Stimulated activated naive CD8-positive, alpha-beta T cell treated with anti-CD3 and anti-CD28 coated beads, Interleukin-15, Interleukin-2, amounts not matched to agents 100 U/mL and 50 U/mL, for 24 hours (primary cell): ENCODE data around the gene PRRC2C.
"Not testable (repeated sequence)": the region's sequence is repeated elsewhere in the genome, so short reads cannot be mapped to it uniquely, and the experiment has no call there.

Experiments
- ATAC-seq: fragments of 150-1000 bp; cut with Tn5 transposase; one replicate; pipeline ENCODE4 v1.10.0; 2021
- DNase-seq: peaks from one replicate; pipeline ENCODE4 v3.0.0; 2021

Gene PRRC2C

DNA sequence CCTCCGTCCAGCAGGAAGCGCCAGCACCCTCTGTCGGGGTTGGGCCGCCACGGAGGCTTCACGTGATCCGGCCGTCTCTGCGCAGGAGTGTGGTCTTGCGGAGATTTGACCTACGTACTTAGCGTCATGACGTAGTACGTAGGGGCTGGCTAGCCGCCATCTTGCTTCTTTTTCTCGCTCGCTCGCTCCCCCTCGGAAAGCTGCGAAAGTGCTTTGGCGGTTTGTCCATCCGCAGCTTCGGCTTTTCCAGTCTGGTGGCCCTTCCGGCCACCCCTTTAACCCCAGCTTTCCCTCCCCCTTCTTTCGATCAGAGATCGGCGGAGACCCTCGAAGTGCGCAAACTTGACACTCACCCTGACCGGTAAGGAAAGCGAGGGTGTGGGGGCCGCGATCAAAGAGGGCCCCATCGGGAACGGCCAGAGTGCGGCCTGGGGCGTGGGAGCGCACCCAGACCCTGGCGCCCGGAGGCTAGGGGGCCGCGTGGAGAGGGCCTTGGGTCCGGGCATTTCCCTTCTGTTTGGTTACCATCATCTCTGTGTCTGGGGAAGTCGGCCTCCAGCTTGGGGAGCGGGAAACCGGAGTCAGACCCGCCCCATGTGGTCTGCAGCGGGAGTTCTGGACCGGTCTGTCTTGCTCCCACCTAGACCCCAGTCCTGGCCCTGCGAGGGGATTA, at the start of gene PRRC2C:
Gene PRRC2C, plus strand, starts transcription at position 156 of the 673 bp plus-strand sequence. CDS start 26,559 bp downstream, outside the sequence.
- ATAC-seq (peak; percentile 94), DNase-seq (peak; percentile 92)

DNA sequence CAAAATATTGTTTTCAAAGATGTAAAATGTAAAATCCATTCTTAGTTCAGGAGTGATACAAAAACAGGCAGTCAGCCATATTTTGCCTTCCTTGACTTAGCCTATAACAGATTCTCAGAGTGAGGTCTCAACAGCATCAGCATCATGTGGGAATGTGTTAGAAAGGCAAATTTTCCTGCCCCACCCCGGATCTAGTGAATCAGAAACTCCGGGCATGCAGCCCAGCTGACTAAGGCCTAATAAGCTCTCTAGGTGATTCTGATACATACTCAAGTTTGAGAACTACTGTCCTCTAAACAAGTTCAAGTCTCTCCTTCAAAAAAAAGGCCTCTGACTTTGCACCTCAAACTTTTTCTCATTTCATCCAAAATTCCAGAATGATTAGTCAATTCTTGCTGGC, 46.9 kb upstream of the PRRC2C start:
- no peak for ATAC-seq
- DNase-seq, result no peak

DNA sequence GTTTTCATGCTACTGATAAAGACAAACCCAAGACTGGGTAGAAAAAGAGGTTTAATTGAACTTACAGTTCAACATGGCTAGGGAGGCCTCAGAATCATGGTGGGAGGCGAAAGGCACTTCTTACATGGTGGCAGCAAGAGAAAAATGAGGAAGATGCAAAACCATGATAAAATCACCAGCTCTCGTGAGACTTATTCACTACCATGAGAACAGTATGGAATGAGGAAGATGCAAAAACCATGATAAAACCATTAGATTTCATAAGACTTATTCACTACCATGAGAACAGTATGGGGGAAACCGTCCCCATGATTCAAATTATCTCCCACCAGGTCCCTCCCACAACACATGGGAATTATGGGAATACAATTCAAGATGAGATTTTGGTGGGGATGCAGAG, 45.1 kb upstream of the PRRC2C start:
- not testable (repeated sequence) for ATAC-seq, DNase-seq

DNA sequence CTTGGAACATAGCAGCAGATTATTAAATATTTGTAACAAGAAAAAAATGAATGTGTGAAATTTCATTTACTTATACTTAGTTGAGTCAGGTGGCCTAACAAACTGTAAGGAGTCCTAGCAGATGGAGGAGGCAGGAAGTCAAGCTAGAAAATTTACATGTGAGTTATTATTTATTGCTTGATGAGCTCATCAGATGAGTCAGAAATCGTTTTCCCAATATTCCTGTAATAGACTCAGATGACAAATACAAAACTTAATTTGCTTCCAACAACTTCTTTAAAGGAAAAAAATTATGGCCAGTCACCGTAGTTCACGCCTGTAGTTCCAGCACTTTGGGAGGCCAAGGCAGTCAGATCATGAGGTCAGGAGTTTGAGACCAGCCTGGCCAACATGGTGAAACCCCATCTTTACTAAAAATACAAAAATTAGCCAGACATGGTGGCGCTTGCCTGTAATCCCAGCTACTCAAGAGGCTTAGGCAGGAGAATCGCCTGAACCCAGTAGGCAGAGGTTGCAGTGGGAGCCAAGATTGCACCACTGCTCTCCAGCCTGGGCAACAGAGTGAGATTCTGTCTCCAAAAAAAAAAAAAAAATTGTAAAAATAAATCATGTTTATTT, 43.9 kb upstream of the PRRC2C start:
- not testable (repeated sequence) for DNase-seq, ATAC-seq

DNA sequence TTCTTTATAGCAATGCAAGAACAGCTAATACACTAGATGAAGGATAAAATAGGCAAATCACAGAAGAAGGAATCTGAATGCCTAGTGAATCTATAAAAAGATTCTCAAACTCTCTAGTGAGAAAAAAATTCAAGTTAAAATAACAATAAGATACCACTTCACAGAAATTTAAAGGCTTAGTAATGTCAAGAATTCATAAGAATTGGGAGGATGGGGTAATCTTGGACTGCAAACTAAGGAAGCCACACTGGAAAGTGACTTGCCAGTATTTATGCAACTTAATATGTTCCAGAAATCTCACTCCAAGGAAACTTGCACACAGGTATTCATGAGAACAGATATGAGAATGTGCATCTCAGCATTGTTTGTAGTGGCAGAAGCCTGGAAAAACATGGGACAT, 38.9 kb upstream of the PRRC2C start:
- DNase-seq (no peak), ATAC-seq (no peak)

DNA sequence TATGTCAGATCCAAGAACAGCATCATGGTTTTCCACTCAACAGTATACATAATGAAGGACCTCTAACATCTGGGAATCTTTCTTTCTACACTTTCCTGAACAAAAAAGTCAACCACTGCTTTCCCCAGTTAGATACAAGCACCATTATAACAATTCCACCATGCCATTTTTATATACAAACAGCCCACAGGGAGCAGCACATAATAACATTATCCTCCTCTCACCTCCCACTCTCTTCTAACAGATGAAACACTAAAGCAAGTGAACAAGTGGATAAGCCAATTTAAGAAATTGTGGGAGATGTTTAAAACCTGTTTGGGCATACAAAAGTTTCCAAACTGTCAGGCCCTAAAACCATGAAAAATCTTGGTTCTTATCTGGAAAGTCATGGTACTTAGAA, 29.4 kb upstream of the PRRC2C start:
- ATAC-seq (no peak), DNase-seq (no peak)

DNA sequence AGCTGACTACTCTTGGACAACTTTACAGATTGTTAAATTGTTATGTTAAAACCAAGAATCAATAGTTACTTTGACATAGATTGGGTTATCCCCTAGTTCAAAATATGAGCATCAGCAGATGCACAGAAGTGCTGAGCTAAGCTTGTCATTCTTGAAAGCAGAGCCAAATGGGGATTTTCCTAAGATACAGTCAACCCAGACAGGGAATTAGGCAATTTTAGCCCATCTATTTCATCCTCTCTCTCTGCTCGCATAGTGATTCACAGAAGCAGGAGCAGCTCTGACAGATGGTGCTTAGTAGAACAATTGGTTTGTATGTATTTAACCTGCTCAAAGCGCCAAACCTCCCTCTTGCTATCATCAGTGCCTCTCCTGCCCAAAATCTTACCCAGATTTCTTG, 27.9 kb upstream of the PRRC2C start:
- no peak for ATAC-seq
- no peak for DNase-seq

DNA sequence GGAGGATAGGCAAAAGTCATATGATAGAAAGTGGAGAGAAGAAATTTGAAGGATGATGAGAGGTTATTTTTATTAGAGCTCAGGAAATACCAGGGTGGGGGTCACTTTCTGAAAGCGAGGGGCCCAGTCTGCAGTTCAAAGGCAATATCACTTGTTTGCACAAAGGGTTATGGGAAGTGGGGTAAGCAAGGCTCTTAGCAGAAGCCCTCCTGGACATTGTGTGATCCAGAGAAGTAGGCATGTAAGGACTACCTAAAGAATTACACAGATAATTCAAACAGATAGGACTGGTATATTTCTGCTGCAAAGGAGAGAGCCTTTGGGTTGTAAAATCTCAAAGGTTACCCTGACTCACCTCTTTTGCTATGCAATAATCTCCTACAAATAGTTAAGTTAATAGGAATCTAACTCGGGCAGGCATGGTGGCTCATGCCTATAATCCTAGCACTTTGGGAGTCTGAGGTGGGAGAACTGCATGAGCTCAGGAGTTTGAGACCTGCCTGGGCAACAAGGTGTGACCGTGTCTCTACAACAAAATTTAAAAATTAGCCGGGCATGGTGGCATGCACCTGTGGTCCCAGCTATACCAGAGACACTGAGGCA, 25.2 kb upstream of the PRRC2C start:
- no peak for ATAC-seq
- DNase-seq, result no peak

DNA sequence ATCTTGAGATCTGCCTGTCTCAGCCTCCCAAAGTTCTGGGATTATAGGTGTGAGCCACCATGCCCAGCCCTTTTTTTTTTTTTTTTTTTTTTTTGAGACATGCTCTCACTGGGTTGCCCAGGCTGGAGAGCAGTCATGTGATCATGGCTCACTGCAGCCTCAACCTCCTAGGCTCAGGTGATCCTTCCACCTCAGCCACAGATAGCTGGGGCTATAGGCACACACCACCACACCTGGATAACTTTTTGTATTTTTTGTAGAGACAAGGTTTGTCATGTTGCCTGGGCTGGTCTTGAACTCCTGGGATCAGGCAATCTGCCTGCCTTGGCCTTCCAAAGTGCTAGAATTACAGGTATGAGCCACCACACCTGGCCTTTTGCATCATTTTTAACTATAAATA, 17.7 kb upstream of the PRRC2C start:
- DNase-seq (no peak), ATAC-seq (no peak)

DNA sequence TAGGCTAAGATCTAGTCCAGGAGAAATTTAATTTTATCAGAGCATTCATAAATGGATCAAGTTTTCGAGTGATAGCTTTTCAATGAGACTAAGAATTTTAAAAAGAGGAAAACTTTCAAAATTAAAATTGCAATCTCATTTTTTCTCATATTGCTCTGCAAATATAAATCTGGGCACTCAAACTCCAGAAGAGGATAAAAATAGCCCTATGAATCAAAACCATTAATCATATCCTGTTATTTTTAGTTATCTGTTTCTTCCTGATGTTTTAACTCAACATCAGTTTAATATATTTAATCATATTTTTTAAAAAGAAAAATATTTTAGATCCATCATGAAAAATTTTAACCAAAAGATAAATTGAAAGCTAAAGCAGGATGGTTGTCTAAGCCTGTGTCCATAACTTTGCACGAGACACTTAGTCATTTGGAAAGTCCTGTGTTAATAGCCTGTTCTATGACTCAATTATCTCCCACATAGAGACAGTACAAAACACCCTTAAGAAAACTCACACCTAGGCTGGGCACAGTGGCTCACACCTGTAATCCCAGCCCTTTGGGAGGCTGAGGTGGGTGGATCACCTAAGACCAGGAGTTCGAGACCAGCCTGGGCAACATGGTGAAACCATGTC, 17.1 kb upstream of the PRRC2C start:
- DNase-seq, result no peak
- peak; percentile 69 for ATAC-seq

DNA sequence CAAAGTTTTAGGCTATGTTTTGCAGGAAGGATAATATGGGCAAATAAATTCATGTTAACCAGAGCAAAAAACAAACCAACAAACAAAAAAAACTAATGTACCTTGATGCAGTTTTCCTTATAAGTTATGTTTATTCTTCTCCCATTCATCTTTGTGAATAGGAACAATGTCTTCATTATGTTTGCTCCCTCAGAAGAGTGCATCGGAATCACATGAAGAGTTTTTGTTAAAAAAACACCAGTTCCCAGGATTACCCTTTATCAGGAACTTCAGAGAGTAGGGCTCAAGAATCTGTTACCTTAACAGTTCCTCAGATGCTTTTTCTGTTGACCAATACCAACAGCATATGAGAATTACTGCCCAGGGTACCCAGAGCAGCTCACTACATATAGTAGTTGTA, 14.6 kb upstream of the PRRC2C start:
- no peak for ATAC-seq
- DNase-seq, result no peak

DNA sequence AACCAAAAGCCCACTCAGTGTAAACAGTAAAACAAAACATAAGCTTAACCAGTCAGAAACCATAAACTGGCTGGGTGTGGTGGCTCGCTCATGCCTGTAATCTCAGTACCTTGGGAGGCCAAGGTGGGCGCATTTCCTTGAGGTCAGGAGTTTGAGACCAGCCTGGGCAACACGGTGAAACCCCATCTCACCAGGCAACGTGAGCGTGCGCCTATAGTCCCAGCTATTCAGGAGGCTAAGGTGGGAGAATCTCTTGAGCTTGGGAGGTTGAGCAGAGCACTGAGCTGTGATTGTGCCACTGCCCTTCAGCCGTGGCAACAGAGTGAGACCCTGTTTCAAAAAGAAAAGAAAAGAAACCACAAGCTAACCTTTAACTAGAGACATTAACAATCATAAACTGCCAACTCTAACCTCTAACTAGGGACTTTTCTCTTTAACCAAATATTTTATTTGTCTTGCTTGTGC, 13.1 kb upstream of the PRRC2C start:
- no peak for DNase-seq
- ATAC-seq, result no peak

DNA sequence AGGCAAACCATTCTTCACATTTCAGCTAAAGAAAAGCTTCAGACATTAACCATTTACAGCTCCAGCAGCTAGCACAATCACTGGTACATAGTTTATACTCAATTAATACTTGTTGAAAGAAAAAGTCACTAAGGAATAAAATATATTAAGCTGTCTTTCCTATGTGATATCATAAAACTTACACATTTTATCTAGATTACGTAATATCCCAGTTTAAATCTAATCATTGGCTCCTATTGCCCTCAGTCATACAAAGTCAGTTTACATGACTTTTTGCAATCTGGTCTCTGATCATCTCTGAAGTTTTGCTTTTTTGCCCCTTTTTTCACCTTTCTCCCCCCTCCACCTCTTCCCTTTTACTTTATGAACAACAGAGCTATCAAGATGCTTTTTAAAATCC, 8.5 kb upstream of the PRRC2C start:
- ATAC-seq (no peak), DNase-seq (no peak)

DNA sequence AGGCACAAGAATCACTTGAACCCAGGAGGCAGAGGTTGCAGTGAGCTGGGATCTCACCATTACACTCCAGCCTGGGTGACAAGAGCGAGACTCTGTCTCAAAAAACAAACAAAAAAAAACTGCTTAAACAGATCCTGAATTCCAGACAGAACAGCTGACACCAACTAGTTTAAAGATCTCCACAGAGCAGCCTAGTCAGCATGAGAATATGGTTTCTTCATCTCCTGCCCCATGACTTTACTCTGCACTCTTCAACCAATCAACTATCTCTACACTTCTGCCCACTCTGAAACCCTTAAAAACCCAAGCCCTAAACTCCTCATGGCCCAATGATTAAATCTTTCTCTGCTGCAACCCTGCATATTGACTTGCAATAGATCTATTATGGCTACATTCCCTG, 7.5 kb upstream of the PRRC2C start:
- no peak for ATAC-seq
- no peak for DNase-seq

DNA sequence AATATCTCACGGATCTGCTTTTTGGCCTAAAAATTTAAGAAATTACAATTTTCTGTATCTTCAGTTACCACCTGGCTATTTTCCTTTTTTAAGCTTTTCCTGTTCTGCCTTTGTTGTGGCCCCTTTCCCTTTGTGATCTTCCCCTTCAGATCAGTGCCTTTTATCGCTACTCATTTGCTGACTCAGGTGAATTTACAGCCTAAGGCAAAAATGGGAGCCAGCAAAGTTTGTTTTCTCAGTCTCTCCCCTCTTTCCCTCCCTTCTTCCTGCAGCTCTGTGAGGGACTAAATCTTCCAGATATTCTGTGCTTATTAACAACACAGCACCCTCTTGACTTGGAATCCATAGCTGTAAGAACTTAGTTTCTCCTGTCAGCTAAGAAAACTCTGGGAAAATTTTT, 5.3 kb upstream of the PRRC2C start:
- DNase-seq, result no peak
- no peak for ATAC-seq

DNA sequence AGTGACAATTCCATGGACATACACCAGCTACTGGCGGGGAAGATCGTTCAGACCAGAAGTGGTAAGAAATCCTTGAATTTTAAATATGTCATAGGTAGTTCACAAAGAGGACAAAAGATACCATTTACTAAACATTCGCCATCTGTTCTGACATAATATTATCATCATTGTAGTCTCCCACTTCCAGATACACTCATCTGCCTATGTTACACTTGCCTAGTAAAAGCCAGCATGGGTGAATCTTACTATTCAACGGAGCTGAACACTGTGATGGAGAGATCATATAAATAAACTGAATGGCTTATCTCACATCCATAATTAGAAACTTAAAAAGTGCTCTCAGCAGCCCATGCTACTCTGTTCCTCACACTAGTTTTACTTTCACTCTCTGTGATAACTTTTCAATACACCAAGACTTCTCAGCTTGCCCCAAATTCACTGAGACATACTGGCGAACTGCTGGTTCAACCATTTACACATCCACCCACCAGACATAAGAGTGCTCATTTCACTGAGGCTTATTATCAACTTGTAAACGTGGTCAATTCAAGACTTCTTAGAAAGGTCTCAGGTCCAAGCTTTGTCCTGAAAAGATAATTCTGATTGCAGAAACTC, 463 bp upstream of the PRRC2C start:
- DNase-seq (no peak), ATAC-seq (peak; percentile 45)

DNA sequence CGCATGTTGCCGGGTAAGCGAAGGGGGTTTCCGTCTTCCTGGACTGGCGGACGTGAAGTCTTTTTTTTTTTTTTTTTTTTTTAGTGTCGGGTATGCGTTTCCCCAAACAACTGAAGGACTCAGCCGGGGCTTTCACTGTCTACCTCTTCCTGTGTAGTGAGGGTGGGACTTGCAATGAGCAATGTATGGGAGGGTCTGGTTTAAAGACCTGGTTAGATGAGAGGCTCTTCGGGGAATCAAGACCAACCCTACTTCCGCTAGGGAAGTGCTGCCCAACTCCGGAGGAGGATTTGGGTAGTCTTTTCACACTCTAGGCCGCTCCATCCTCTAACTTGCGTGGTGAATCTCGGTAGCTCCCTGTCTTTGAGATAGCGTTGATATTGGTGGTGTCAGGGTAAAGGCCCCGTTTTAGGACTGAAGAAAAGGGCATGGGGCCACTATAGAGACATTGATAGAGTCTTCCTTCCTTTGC, 754 bp downstream of the PRRC2C start:
- DNase-seq (peak; percentile 72), ATAC-seq (peak; percentile 83)

DNA sequence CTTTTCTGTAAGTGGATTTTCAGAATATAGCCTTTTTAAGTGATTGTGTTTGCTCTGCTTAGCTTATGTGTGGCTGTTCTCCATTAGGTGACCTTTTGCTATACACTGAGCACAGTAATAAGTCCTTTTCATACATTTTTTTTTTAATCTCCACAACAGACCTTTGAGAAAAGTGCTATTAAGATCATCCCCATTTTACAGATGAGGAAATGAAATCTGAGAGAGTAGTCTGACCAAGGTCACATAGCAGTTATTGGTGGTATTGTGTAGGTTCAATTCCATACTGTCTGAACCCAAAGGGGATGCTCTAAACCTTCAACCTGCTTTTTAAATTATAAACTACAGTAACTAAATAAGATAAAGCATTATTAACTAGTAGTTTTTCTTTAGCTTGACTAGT, 1.7 kb downstream of the PRRC2C start:
- DNase-seq, result no peak
- no peak for ATAC-seq

DNA sequence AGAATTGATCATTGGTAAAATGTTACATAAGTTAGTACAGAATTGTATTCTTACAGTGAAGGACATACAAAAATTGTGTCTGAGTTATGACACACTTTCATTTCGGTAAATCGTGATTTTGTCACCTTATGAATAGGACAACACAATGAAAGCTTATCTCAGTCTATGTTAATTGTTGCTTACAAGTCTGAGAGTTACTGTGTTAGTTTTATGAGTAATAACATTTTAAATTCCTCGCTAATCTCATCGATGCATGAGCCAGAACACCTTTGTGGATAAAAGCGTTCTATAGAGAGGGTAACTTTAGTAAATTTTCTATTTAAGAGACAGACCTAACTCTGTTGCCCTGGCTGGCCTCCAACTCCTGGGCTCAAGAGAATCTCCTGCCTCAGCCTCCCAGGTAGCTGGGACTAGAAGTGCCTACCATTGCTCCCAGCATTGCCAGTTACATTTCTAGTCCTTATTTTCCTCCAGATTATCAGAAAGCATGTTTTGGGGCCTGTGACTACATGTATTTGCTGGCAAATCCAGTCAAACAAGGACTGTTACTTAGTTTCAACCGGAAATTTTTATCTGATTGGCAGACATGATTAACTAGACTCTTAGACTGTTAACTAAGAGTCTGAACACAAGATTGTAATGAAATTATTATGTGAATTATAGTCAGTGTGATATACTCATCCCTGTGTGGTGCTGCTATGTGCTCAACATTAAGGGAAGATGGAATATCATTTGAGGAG, 3.0 kb downstream of the PRRC2C start:
- ATAC-seq (no peak), DNase-seq (no peak)

DNA sequence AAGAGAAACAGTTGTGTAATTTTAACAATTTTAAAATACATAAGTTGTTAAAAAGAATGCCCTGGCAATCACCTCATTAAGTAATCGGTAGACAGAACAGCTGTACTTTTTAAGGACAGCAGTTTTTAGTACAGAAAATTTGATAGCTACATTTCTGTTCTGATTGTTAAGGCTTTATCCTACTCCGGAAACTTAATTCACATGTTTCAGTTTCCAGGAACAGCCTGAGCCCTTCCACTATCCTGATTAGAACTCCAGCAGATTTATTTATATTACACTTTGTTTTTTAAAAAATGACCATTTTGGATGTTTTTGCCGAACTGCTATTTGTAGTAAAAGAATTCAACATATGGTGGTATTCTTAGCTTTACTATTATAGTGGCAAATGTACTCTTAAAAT, 8.7 kb downstream of the PRRC2C start:
- DNase-seq, result no peak
- no peak for ATAC-seq

DNA sequence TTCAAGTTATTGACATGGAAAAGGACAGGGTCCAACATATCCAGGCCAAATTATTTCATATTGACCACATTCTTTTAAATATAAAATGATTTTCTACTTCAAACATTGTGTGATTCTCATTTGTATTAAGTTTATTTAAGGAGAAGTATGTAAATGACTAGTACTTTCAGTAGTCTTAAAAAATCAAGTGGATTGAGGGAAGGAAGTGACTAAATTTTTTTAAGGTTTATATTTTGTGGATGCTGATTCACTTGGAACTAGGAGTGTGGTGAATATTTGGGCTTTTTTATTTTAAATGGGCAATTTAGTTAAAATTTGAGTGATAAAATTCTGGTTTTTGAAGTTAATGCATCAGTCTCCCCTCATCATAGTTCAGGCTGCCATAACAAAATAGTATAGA, 10.1 kb downstream of the PRRC2C start:
- no peak for ATAC-seq
- DNase-seq, result no peak

DNA sequence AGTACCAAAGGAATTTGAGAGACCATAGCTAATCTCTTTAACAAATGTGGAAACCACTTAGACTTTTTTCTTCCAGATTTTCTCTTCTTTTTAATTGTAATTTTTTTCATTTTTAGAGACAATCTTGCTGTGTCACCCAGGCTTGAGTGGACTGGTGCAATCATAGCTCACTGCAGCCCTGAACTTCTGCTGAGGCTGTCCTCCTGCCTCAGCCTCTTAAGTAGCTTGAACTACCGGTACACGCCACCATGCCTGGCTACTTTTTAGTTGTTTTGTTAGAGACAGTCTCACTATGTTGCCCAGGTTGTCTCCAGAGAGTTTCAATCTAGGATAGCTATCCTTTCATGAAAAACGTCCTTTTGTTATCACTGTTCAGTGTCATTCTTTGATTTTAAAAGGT, 15.0 kb downstream of the PRRC2C start:
- no peak for DNase-seq
- ATAC-seq, result no peak
